LNCaP clone FGC (cell line): Measurements from ENCODE around the gene ITPRIPL1.
"Not testable (repeated sequence)": the region's sequence is repeated elsewhere in the genome, so short reads cannot be mapped to it uniquely, and the experiment has no call there.

ENCODE experiments used
- DNase-seq: peaks from one replicate; pipeline ENCODE4 v3.0.0-alpha.2; 2011; ENCODE audit warnings: low read depth
- H3K4me3 ChIP-seq: 2 replicates; pipeline ENCODE4 v1.5.1; 2011; ENCODE audit warnings: mild to moderate bottlenecking, low read depth, low read length, control low read depth
- CTCF ChIP-seq: IDR thresholded peaks from 2 replicates; pipeline ENCODE4 v1.5.1; 2012; ENCODE audit warnings: mild to moderate bottlenecking; ENCODE audit not compliant: control insufficient read depth, insufficient read depth; ENCODE audit errors: extremely low read depth

Gene ITPRIPL1

GRCh38 chr2:96325041-96325883, at the start of gene ITPRIPL1:
Gene ITPRIPL1, plus strand, starts transcription at chr2:96325317. Its CDS starts 523 bp downstream, at chr2:96325840.
- no peak within 1 kb of the TSS for H3K4me3 ChIP-seq
- TF ChIP-seq CTCF: no peak
- DNase-seq: no peak

- no peak overlapping the region for H3K4me3 ChIP-seq
- TF ChIP-seq CTCF: no peak
- no peak for DNase-seq
Observed at GRCh38 chr2:96276787-96277499, 48.2 kb upstream of the ITPRIPL1 start.

GRCh38 chr2:96287273-96287856, 37.8 kb upstream of the ITPRIPL1 start:
- TF ChIP-seq CTCF: no peak
- no peak overlapping the region for H3K4me3 ChIP-seq
- DNase-seq: no peak

GRCh38 chr2:96291751-96292150, 33.4 kb upstream of the ITPRIPL1 start:
- TF ChIP-seq CTCF: no peak
- H3K4me3 ChIP-seq: no peak overlapping the region

GRCh38 chr2:96294271-96294670, 30.8 kb upstream of the ITPRIPL1 start:
- not testable (repeated sequence) for H3K4me3 ChIP-seq, DNase-seq

More at GRCh38 chr2:96291751-96292150, 33.4 kb upstream of the ITPRIPL1 start:
- no peak for DNase-seq

GRCh38 chr2:96296925-96297324, 28.2 kb upstream of the ITPRIPL1 start:
- DNase-seq: no peak
- TF ChIP-seq CTCF: no peak
- H3K4me3 ChIP-seq: no peak overlapping the region

- no peak overlapping the region for H3K4me3 ChIP-seq
- no peak for DNase-seq
- TF ChIP-seq CTCF: no peak
Observed at GRCh38 chr2:96301865-96302264, 23.3 kb upstream of the ITPRIPL1 start.
